NT2/D1 (cell line): ENCODE results near the gene ERCC8.

ENCODE experiments used
- SUZ12 ChIP-seq: IDR thresholded peaks from 2 replicates; pipeline ENCODE4 v1.6.1; 2011; ENCODE audit not compliant: insufficient read length, insufficient read depth; ENCODE audit errors: extremely low read depth
- ZNF274 ChIP-seq: IDR thresholded peaks from 2 replicates; pipeline ENCODE4 v1.6.1; 2011; ENCODE audit warnings: mild to moderate bottlenecking, low read depth, low read length

DNA sequence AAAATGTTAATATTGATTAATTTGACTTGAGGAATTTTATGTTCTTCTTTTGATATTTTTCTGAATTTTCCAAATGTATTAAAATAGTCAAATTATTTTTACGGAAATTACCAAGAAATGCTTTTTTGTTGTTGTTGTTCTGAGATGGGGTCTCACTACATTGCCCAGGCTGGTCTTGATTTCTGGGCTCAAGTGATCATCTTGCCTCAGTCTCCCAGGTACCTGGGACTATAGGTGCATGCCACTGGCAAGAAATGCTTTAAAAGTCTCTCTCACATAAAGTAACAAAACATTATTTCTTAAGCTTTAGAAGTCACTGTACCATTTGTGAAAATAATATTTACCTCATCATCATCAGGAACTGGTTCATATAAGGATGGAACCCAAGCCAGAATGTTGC, 57.8 kb downstream of the ERCC8 start:
- no peak for TF ChIP-seq SUZ12
- no peak for TF ChIP-seq ZNF274
